ENCODE data around the gene ZRANB1.

Gene ZRANB1

DNA sequence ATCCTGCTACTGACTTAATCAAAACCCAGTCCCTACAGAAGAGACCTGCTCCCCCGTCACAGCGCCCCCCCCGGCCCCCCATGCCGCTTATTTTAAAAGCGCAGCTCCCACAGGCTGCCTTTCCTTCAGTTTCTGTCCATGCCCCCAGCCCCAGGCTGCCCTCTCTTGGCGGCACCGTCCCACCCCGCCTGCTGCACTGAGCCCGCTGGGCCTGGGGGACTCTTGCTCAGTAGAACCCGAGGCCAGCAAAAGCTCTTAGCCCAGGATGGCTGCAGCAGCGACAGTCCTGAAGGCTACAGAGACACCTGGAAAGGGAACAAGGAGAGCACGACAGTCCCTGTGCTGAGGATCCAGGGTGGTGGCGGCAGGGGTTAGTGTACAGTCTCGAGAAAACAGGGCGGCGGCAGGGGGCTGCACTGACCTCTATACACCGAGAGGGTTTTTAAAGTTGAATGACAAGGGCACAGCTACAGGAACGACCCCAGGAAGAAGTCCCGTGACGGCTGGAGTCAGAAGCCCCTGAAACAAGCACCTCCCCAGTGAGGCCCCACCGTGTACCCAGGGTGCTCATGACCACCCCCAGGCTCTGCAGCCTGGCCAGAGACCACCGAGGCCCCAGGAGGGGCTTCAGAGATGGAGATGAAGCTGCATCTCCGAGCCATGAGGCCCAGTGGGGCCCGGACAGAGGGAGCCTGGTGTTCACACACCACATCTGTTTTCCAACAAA lies 54.4 kb downstream of the ZRANB1 start:
- H3K27me3 ChIP-seq (ENCODE audit: low read depth, low read length): no peaks in the 10 kb centered on the region
- no peak overlapping the region for H3K27ac ChIP-seq (ENCODE audit: low read length)
- peaks cover 45 to 75% of the 10 kb centered on the region in 2 donors for H3K36me3 ChIP-seq (ENCODE audit: control insufficient read depth in 1 of 2, insufficient read depth in 2 of 2, low read length in 2 of 2)
- H3K9me3 ChIP-seq (ENCODE audit: control insufficient read depth in 1 of 2, low read length in 2 of 2): no peaks in the 10 kb centered on the region
- peaks cover 6 to 39% of the 10 kb centered on the region in 2 donors for H3K4me1 ChIP-seq (ENCODE audit: control insufficient read depth in 1 of 2, insufficient read depth in 2 of 2, low read length in 2 of 2)
- no peak overlapping the region for H3K4me3 ChIP-seq (ENCODE audit: low read depth in 1 of 2, low read length in 2 of 2)

DNA sequence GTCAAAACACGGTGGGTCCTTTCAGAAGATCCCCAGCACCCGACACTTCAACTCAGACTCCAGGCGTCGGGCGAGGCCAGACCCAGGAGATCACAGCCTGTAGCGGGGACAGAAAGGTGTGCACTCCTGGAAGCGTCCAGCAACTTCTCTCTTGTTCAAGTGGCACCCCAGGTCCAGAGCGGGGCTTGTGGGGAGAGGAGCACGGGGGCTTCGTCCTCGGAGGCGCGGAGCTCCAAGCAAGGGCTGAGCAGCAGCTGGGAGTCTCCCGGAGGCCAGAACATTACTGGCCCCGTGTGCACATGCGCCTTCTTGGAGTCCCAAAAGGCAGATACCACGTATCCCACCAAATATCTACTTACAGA lies 54.9 kb downstream of the ZRANB1 start:
- Histone ChIP-seq H3K27ac (ENCODE audit: low read length) (no peak overlapping the region), H3K27me3 (ENCODE audit: low read depth, low read length) (no peaks in the 10 kb centered on the region), H3K4me3 (ENCODE audit: low read depth in 1 of 2, low read length in 2 of 2) (no peak overlapping the region), H3K9me3 (ENCODE audit: control insufficient read depth in 1 of 2, low read length in 2 of 2) (no peaks in the 10 kb centered on the region), H3K4me1 (ENCODE audit: control insufficient read depth in 1 of 2, insufficient read depth in 2 of 2, low read length in 2 of 2) (peaks cover 6 to 45% of the 10 kb centered on the region in 2 donors), H3K36me3 (ENCODE audit: control insufficient read depth in 1 of 2, insufficient read depth in 2 of 2, low read length in 2 of 2) (peaks cover 40 to 73% of the 10 kb centered on the region in 2 donors)

DNA sequence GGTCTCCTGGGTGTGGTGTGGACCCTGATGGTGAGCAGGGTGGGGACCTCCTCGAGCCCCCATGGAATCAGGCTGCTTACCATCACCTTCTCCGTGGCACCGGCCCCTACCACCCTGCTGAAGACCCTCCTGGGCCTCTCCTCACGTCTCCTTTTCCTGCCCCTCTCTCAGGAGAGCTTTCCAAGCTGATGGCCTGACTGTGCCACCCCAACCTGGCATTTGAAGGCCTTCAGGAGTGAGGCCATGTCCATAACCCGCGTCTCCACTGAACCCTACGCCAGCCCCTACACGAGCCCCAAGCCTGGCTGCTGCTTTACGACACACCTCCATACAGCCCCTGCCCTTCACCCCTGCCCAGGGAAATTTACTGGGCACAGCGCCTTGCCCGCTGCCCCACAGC lies 55.4 kb downstream of the ZRANB1 start:
- Histone ChIP-seq H3K36me3 (ENCODE audit: control insufficient read depth in 1 of 2, insufficient read depth in 2 of 2, low read length in 2 of 2) (peaks cover 38 to 74% of the 10 kb centered on the region in 2 donors), H3K4me1 (ENCODE audit: control insufficient read depth in 1 of 2, insufficient read depth in 2 of 2, low read length in 2 of 2) (peaks cover 6 to 46% of the 10 kb centered on the region in 2 donors), H3K4me3 (ENCODE audit: low read depth in 1 of 2, low read length in 2 of 2) (no peak overlapping the region), H3K27me3 (ENCODE audit: low read depth, low read length) (no peaks in the 10 kb centered on the region), H3K9me3 (ENCODE audit: control insufficient read depth in 1 of 2, low read length in 2 of 2) (no peaks in the 10 kb centered on the region), H3K27ac (ENCODE audit: low read length) (no peak overlapping the region)

DNA sequence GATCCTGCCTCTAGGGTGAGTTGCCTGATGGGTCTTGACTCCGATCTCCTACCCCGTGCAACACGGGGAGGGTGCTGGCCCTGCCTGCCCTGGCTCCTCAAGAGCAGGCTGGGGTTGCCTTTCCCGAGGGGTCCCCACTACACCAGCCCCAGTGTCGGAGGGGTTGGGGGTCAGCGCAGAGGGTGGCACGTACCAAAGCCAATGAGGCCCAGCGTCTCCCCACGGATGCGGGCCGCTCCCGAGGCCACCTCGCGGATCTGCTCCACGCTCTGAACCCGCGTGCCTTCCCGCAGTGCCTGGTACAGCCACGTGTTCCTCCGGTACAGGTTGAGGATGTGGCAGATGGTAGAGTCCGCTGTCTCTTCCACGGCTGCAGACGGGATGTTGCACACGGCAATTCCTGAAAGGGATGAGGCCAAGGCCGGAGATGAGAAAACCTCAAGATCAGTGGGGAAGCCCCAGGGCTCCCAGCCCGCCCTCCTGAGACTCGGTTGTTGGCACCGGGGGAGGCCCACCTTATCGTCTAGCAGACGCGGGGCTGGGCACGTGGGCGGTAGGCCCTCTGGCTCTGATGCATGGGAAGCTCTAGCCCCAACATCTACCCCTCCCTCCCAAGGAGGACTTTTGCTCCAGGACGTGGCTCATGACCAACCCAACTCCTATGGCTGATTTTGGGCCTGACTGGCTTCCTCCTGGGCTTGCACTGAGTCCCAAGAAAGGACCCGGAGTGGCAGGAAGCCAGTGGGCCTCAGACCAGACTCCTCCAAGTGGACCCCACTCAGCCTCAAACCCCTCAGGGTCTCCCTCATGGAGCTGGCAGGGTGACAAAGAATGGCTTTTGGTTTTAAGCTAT lies 56.1 kb downstream of the ZRANB1 start:
- Histone ChIP-seq H3K9me3 (ENCODE audit: control insufficient read depth in 1 of 2, low read length in 2 of 2) (no peaks in the 10 kb centered on the region), H3K36me3 (ENCODE audit: control insufficient read depth in 1 of 2, insufficient read depth in 2 of 2, low read length in 2 of 2) (peaks cover 39 to 75% of the 10 kb centered on the region in 2 donors), H3K27ac (ENCODE audit: low read length) (no peak overlapping the region), H3K4me3 (ENCODE audit: low read depth in 1 of 2, low read length in 2 of 2) (no peak overlapping the region), H3K4me1 (ENCODE audit: control insufficient read depth in 1 of 2, insufficient read depth in 2 of 2, low read length in 2 of 2) (peaks cover 6 to 44% of the 10 kb centered on the region in 2 donors), H3K27me3 (ENCODE audit: low read depth, low read length) (no peaks in the 10 kb centered on the region)

DNA sequence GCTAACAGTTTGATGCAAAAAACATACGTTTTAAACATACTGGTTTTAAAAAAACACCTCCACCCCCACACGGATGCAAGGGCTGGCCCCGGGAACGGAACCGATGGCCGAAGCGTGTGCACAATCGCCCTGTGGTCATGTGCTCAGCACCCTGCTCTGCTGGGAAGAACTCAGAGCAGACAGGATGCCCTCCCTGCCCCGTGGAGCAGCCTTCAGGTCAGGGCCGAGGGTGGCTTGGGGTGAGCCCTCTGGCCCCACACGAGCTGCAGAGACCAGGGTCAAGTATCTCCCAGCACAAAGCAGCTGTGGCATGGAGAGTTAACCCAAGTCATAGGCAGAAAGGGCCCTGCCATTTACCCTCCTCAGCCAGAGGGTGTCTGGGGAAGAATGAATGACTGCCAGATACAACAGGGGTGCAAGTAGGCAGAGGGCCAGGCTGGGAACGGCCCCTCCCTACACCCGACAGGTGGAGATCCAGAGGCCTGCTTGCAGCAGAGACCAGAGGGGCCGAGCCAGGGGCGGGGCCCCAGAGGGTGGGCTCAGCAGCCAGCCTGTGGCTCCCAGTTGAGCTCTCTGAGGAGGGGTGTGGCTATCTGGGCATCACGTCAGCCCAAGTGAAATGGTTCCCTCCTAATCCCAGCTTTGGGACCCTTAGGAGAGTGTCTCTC lies 56.8 kb downstream of the ZRANB1 start:
- Histone ChIP-seq H3K4me1 (ENCODE audit: control insufficient read depth in 1 of 2, insufficient read depth in 2 of 2, low read length in 2 of 2) (peaks cover 6 to 42% of the 10 kb centered on the region in 2 donors), H3K27me3 (ENCODE audit: low read depth, low read length) (no peaks in the 10 kb centered on the region), H3K36me3 (ENCODE audit: control insufficient read depth in 1 of 2, insufficient read depth in 2 of 2, low read length in 2 of 2) (peaks cover 31 to 68% of the 10 kb centered on the region in 2 donors), H3K27ac (ENCODE audit: low read length) (no peak overlapping the region), H3K4me3 (ENCODE audit: low read depth in 1 of 2, low read length in 2 of 2) (no peak overlapping the region), H3K9me3 (ENCODE audit: control insufficient read depth in 1 of 2, low read length in 2 of 2) (no peaks in the 10 kb centered on the region)

DNA sequence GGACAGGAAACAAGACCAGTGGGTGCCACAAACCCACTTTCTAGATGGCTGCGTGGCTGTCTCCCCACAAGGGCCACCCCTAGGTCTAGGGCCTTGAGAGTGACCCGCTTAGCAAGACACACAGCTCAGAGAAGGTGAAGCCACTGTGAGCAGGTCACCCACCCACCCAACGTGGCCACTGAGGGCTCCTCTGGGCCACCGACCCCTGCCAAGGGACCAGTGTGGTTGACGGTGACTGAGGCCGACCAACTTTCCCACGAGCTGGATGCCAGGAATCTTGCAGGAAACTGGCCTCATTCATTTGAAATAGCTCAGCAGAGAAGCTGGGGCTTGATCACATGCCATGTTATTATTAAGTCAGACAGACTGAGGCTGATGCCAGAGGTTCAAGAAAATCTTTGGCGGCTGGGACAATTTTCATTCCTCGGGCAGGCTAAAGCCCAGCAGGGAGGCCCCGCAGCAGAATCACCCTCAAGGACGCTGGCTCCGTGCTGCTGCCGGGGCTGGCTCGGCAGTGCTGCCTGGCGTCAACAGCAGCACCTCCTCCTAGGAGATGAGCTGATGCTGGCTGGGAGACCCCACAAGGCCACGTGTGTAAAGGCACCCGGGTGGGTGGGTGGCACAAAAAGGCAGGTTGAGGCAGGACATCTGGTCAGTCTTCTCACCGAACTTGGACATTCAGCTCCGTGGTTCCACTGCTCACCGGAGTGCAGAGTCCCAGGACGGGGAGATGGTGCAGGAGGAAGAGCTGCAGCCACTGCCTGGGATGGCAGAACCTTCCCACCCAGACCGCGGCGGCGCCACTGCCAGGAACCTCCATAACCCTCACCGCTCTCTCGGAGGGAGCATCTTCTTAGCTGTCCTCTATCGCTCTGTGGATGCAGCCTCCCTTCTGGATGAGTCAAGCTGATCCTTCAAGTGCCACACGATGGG lies 57.8 kb downstream of the ZRANB1 start:
- Histone ChIP-seq H3K27me3 (ENCODE audit: low read depth, low read length) (no peaks in the 10 kb centered on the region), H3K27ac (ENCODE audit: low read length) (peak overlapping the region; percentile 39), H3K36me3 (ENCODE audit: control insufficient read depth in 1 of 2, insufficient read depth in 2 of 2, low read length in 2 of 2) (peaks cover 29 to 59% of the 10 kb centered on the region in 2 donors), H3K4me3 (ENCODE audit: low read depth in 1 of 2, low read length in 2 of 2) (no peak overlapping the region), H3K4me1 (ENCODE audit: control insufficient read depth in 1 of 2, insufficient read depth in 2 of 2, low read length in 2 of 2) (peaks cover 6 to 42% of the 10 kb centered on the region in 2 donors), H3K9me3 (ENCODE audit: control insufficient read depth in 1 of 2, low read length in 2 of 2) (no peaks in the 10 kb centered on the region)

DNA sequence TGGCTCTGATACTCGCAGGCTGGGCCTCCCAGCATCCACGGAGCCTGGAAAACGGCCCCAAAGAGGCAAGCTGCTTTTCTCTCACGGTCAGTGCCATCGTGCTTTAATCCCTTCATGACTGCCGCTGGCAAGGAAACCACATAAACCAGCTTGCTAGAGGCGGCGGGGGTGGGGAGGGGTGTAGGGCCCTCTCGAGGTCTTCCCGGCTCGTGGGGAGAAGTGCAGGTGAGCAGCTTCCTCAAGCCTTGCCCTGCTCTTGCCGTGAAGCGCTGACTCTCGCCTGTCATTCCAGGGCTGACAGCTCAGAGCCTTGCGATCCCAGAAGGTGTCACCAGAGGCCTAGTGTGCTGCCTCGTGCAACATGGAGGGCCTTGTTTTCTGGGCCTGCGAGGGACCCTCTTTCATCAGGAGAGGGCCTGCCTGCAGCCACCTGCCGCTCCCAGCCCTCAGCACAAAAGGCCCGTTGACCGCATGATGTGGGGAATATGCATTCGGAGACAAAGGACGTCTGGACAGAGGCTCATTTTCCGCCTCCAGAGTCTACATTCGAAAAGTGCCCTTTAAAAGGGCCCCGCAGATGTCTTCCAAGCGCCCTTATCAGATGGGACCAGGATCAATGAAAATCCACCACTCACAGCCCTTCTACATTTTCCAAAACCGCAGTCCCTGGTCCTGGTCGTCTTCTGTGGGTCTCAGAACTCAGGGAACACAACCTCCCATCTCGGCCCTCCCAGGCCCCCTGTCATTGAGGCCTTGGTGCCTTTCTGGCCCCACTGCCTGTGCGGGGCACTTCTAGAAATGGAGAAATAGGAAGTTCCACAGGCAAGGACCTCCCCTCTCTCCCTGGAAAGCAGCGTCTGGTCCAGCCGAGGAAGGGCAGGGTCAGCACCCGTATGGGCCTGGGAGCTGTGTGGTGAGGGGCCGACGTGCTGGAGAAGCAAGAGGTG lies 58.7 kb downstream of the ZRANB1 start:
- H3K4me1 ChIP-seq (ENCODE audit: control insufficient read depth in 1 of 2, insufficient read depth in 2 of 2, low read length in 2 of 2): peaks cover 6 to 42% of the 10 kb centered on the region in 2 donors
- H3K36me3 ChIP-seq (ENCODE audit: control insufficient read depth in 1 of 2, insufficient read depth in 2 of 2, low read length in 2 of 2): peaks cover 33 to 55% of the 10 kb centered on the region in 2 donors
- no peaks in the 10 kb centered on the region for H3K27me3 ChIP-seq (ENCODE audit: low read depth, low read length)
- peak overlapping the region; percentile 60 for H3K27ac ChIP-seq (ENCODE audit: low read length)
- no peaks in the 10 kb centered on the region for H3K9me3 ChIP-seq (ENCODE audit: control insufficient read depth in 1 of 2, low read length in 2 of 2)
- H3K4me3 ChIP-seq (ENCODE audit: low read depth in 1 of 2, low read length in 2 of 2): no peak overlapping the region

DNA sequence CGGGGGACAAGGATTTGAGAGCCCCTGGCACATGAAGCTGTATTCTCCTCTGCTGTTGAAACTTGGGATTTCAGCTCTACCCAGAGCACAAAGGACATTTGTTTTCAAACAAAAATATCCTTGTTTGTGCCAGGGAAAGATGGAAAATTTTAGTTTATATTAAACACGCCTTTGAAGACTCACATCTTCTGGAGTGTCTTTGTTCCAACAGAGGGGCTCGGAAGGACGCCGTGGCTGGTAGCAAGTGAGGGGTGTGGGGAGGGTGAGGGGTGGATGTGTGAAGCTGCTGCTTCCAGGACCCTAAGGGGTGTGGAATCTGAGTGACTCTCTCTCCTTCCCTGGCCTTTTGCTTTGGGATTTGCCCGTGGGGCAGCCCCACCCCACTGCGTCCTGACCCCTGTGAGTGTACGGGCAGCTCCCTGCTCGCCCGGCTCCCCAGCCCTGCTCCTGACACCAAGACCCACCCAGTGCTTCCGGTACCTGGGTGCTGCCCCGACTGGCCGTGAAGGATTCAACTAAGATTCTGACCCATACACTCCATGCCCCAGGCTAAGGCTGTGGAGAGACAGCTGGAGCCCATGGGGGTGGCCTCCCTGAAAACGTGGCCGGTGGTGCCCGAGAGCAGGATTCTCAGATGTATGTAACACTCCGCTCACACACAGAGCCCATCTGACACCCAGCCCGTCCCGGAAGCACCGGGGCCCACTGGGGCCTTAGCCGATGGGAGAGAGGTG lies 59.6 kb downstream of the ZRANB1 start:
- Histone ChIP-seq H3K4me1 (ENCODE audit: control insufficient read depth in 1 of 2, insufficient read depth in 2 of 2, low read length in 2 of 2) (peaks cover 6 to 48% of the 10 kb centered on the region in 2 donors), H3K27ac (ENCODE audit: low read length) (peak overlapping the region; percentile 60), H3K4me3 (ENCODE audit: low read depth in 1 of 2, low read length in 2 of 2) (no peak overlapping the region), H3K9me3 (ENCODE audit: control insufficient read depth in 1 of 2, low read length in 2 of 2) (no peaks in the 10 kb centered on the region), H3K36me3 (ENCODE audit: control insufficient read depth in 1 of 2, insufficient read depth in 2 of 2, low read length in 2 of 2) (peaks cover 32 to 47% of the 10 kb centered on the region in 2 donors), H3K27me3 (ENCODE audit: low read depth, low read length) (no peaks in the 10 kb centered on the region)

DNA sequence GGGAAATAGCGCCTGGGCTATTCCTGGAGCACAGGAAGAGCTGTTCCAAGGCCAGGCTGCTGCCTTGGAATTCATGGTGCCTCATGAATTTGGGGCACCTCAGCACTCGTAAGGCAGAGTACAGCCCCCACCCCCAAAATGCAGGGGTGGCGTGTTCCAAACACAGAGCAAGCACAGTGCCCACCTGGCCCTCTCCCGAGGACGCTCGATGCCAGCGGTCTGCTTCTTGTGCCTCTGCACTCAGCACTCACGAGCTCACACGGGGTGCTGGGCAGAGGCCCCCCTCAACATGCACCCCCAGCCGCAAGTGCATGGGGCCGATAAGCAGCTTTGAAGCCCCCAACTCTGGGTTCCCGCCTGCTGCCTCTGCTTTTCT lies 60.1 kb downstream of the ZRANB1 start:
- Histone ChIP-seq H3K36me3 (ENCODE audit: control insufficient read depth in 1 of 2, insufficient read depth in 2 of 2, low read length in 2 of 2) (peaks cover 32 to 42% of the 10 kb centered on the region in 2 donors), H3K27ac (ENCODE audit: low read length) (no peak overlapping the region), H3K9me3 (ENCODE audit: control insufficient read depth in 1 of 2, low read length in 2 of 2) (no peaks in the 10 kb centered on the region), H3K4me1 (ENCODE audit: control insufficient read depth in 1 of 2, insufficient read depth in 2 of 2, low read length in 2 of 2) (peaks cover 6 to 53% of the 10 kb centered on the region in 2 donors), H3K27me3 (ENCODE audit: low read depth, low read length) (no peaks in the 10 kb centered on the region), H3K4me3 (ENCODE audit: low read depth in 1 of 2, low read length in 2 of 2) (no peak overlapping the region)
